Measurements from ENCODE around the gene CNTNAP5. TPM values are rescaled to one million over a fixed set of nuclear protein-coding genes. Genes with fewer than 3 reads are reported as not detected.

The CNTNAP5 gene
- total and polyA plus RNA-seq, 2 of the 4 experiments (the other 2 are of a cell fraction), result not detected

- Histone ChIP-seq H3K4me2 (ENCODE audit: low read depth, low read length) (peak overlapping the region; percentile 95), H3K27ac (ENCODE audit: insufficient read depth, low read length) (peak overlapping the region; percentile 83; the same call in 1 of the 2 replicates), H3K9ac (ENCODE audit: low read depth, low read length) (no peak overlapping the region), H3K9me1 (ENCODE audit: insufficient read depth, low read length) (0 out of 2 replicates have a peak, but pooled peaks cover 3% of the 10 kb centered on the region), H3K4ac (ENCODE audit: low read depth, low read length) (peak overlapping the region; percentile 36; the same call in 1 of the 2 replicates), H4K5ac (ENCODE audit: low read depth, low read length) (peak overlapping the region; percentile 89), H2BK20ac (ENCODE audit: low read depth, low read length) (peak overlapping the region; percentile 84), H2AK9ac (replicated peaks; ENCODE audit: low read depth, low read length, poor library complexity) (no peak overlapping the region), H4K8ac (ENCODE audit: low read depth in 2 of 2, low read length in 2 of 2) (peak overlapping the region; percentile 65 to 85; a peak in 3 of 4 replicates), H2AK5ac (ENCODE audit: low read depth, low read length) (no peak overlapping the region), H4K20me1 (ENCODE audit: insufficient read depth, low read length) (no peaks in the 10 kb centered on the region), H3K27me3 (ENCODE audit: control insufficient read depth, insufficient read depth, low read length) (no peaks in the 10 kb centered on the region), H3K79me1 (ENCODE audit: low read depth in 1 of 2, low read length in 2 of 2) (no peaks in the 10 kb centered on the region), H3K36me3 (ENCODE audit: control insufficient read depth, insufficient read depth, low read length) (no peaks in the 10 kb centered on the region), H4K91ac (ENCODE audit: insufficient read depth, low read depth, low read length) (peak overlapping the region; percentile 77), H3K9me3 (ENCODE audit: control insufficient read depth, insufficient read depth, low read length) (no peaks in the 10 kb centered on the region), H2AFZ (replicated peaks; ENCODE audit: low read length, poor library complexity) (no peak overlapping the region), H3K23ac (ENCODE audit: low read depth, low read length) (peak overlapping the region; percentile 26; the same call in 1 of the 2 replicates), H2BK5ac (ENCODE audit: low read depth, low read length, poor library complexity, severe bottlenecking) (peak overlapping the region; percentile 90), H3K4me1 (ENCODE audit: control insufficient read depth, insufficient read depth, low read length) (peaks cover 11% of the 10 kb centered on the region), H3K18ac (ENCODE audit: low read depth, low read length) (peak overlapping the region; percentile 80; the same call in 1 of the 2 replicates), H2BK120ac (ENCODE audit: low read depth, low read length) (peak overlapping the region; percentile 80), H3K4me3 (ENCODE audit: insufficient read depth, low read depth, low read length) (no peak overlapping the region), H3K14ac (replicated peaks; ENCODE audit: low read depth, low read length) (peak overlapping the region; percentile 32; the same call in 1 of the 2 replicates), H2BK15ac (ENCODE audit: low read depth, low read length) (peak overlapping the region; percentile 58; the same call in 1 of the 3 replicates), H3K56ac (ENCODE audit: extremely low read depth, insufficient read depth, low read length) (peak overlapping the region; percentile 71; the same call in 1 of the 2 replicates)
- intact Hi-C loops (cut with micrococcal nuclease) (no loop called here), in situ Hi-C loops (cut with MboI; ENCODE audit: low sequenced_read_pairs) (no loop called here), dilution Hi-C loops (cut with HindIII; ENCODE audit: low sequenced_read_pairs, unreplicated experiment) (no loop called here)
- ChIA-PET POLR2A (ENCODE audit: unreplicated experiment) (no interaction called here), CTCF (interaction anchor here (1.5 kb wide), 1 partner anchor 8 kb away, joined by 4 read pairs; no protein-coding TSS in a partner anchor)
- WGBS, 2 experiments (ENCODE audit: extremely low coverage in 2 of 2, insufficient read length in 1 of 2), result no CpG with 5 or more reads among the region's 6 CpGs
- no TSS peak for BruUV-seq (replicated peaks)
- DNase-seq, result peak; percentile 85
- peak; percentile 88 for ATAC-seq (ENCODE audit: low read depth)
- no peak for TF ChIP-seq MXI1 (IDR thresholded peaks at IDR 0.05; ENCODE audit: borderline replicate concordance, low read depth, low read length)
- TF ChIP-seq CEBPB (IDR thresholded peaks at IDR 0.05; ENCODE audit: low read depth, low read length), result peak; percentile 81
- no peak for TF ChIP-seq NFE2L2 (IDR thresholded peaks at IDR 0.05; ENCODE audit: low read depth, low read length)
- TF ChIP-seq MAZ (IDR thresholded peaks at IDR 0.05; ENCODE audit: borderline replicate concordance, low read depth, low read length), result no peak
- TF ChIP-seq POLR2A (IDR thresholded peaks at IDR 0.05; ENCODE audit: low read depth, low read length), result no peak
- TF ChIP-seq BHLHE40 (IDR thresholded peaks at IDR 0.05; ENCODE audit: low read depth, low read length), result no peak
- no peak for TF ChIP-seq SMC3 (IDR thresholded peaks at IDR 0.05; ENCODE audit: low read depth, low read length)
- peak; percentile 86 for TF ChIP-seq MAFK (IDR thresholded peaks at IDR 0.05; ENCODE audit: low read depth, low read length)
- TF ChIP-seq FOS (IDR thresholded peaks at IDR 0.05; ENCODE audit: low read depth, low read length), result peak; percentile 10; the same call in 1 of the 2 replicates
These were observed 658.7 kb downstream of the CNTNAP5 start for GRCh38 chr2:124683536-124684428.

Data from IMR-90 (cell line).